Heart right ventricle (tissue), 16 donors: ENCODE results near the gene ROCK2. TPM values are rescaled to one million over a fixed set of nuclear protein-coding genes. Genes with fewer than 3 reads are reported as not detected.

Experiments used
- ATAC-seq, 8 donors: fragments of 200-7000 bp; cut with Tn5 transposase; one replicate each; pipeline ENCODE4 v1.9.1; 2020; ENCODE audit warnings: mild to moderate bottlenecking in 8 of 8, moderate library complexity in 8 of 8, moderate number of reproducible peaks in 1 of 8
- DNase-seq, 2 donors: peaks; one replicate each; pipeline ENCODE4 v3.0.0-alpha.2; 2020
- H3K27ac ChIP-seq, 10 donors: fragments of 200-600 bp; sonication (generic) in 2 of 10; one replicate each; pipeline versions ENCODE4 v1.5.0 to v1.8.0; 2020 to 2022; ENCODE audit warnings: mild to moderate bottlenecking in 3 of 10
- H3K27me3 ChIP-seq, 7 donors: fragments of 200-600 bp; one replicate each; pipeline ENCODE4 v1.8.0; 2021 to 2022; ENCODE audit warnings: mild to moderate bottlenecking in 2 of 7
- H3K36me3 ChIP-seq, 9 donors: fragments of 200-600 bp; sonication (generic) in 1 of 9; one replicate each; pipeline versions ENCODE4 v1.5.0 to v1.8.0; 2020 to 2022; ENCODE audit warnings: mild to moderate bottlenecking in 2 of 9
- H3K4me1 ChIP-seq, 9 donors: fragments of 200-600 bp; sonication (generic) in 1 of 9; one replicate each; pipeline versions ENCODE4 v1.5.0 to v1.8.0; 2020 to 2022; ENCODE audit warnings: mild to moderate bottlenecking in 4 of 9
- H3K4me3 ChIP-seq, 10 donors: fragments of 200-600 bp; sonication (generic) in 2 of 10; one replicate each; pipeline versions ENCODE4 v1.5.0 to v1.8.0; 2020 to 2022; ENCODE audit warnings: mild to moderate bottlenecking in 7 of 10, moderate library complexity in 2 of 10
- H3K9me3 ChIP-seq, 11 donors: fragments of 200-600 bp in 10 of 11; sonication (generic) in 2 of 11; one replicate each; pipeline versions ENCODE4 v1.5.0 to v1.8.0; 2013 to 2022; ENCODE audit warnings: mild to moderate bottlenecking in 2 of 11, control low read depth in 1 of 11, moderate library complexity in 1 of 11
- CTCF ChIP-seq, 9 donors: fragments of 200-600 bp; sonication (generic) in 2 of 9; IDR thresholded peaks; one replicate each; pipeline versions ENCODE4 v1.5.0 to v1.8.0; 2021 to 2022; ENCODE audit warnings: antibody characterized with exemption in 9 of 9, mild to moderate bottlenecking in 5 of 9, moderate library complexity in 1 of 9
- WGBS, 2 donors: extraction: QIAGEN DNeasy Blood & Tissue Kit; methylation state at CpG; one replicate each; pipeline ENCODE4 v1.1.7; 2013; ENCODE audit warnings: inconsistent platforms in 1 of 2; 5-methylcytosine and 5-hydroxymethylcytosine counted together
- intact Hi-C, 10 donors: fragments of 100-400 bp; cut with DNase I; formaldehyde crosslinking; loops; one replicate each; pipeline versions ENCODE4 v1.11.1 to v1.14.2; 2022
- polyA plus RNA-seq, 2 donors: library from polyadenylated mRNA; stranded (reverse); fragments of 200-250 nt; gene quantifications; one replicate each; pipeline ENCODE4 v1.2.3, GENCODE V29; 2013
- total RNA-seq, 10 donors: library from RNA; stranded (reverse); fragmentation: NEBNext Ultra II Directional in 3 of 10; extraction: Animal tissue kit (Norgen Biotek cat#: 25700) in 3 of 10; gene quantifications; one replicate each; pipeline versions ENCODE4 v1.2.1 to v1.2.4, GENCODE V29; 2021 to 2023
- donor health status: Arrhythmogenic right ventricular cardiomyopathy.
- donor health status: ischemic (EF 13 %, LVEDD 7.1; RV severe dilation, severe dysfunction).
- donor health status: healthy with polysubstance abuse.
- donor health status: DM: no; HTN: yes; CAD: no.
- donor health status: DM: no; HTN: no; CAD: no.
- donor health status: ischemic (EF 25% LVEDD 6.9; RV normal size, moderate dysfunction).
- donor health status: ischemic (EF 25% LVEDD 5.7; RV mildly dilated, moderate dysfunction).
- donor health status: healthy.
- donor health status: DM: yes; HTN: yes; CAD: no.
- donor health status: Ischemic cardiomyopathy.
- donor health status: ischemic (EF 35%, LVEDD 5.7; RV mildly dilated, moderate dysfunction).
- donor health status: nonischemic (EF 11% LVEDD 7.7; RV severe dilation, severe dysfunction).
- donor health status: DM: yes; HTN: yes; CAD: no.
- donor health status: PGD.
- donor health status: ischemic (EF 29% LVEDD 5.4; RV normal size, mild dysfunction).
- donor health status: nonischemic (EF 23%, LVEDD 6.1; RV moderate dilation, normal function).

ROCK2 gene
- total and polyA plus RNA-seq, 12 donors = 6.9 to 51.8 (median 36.5) TPM

DNA sequence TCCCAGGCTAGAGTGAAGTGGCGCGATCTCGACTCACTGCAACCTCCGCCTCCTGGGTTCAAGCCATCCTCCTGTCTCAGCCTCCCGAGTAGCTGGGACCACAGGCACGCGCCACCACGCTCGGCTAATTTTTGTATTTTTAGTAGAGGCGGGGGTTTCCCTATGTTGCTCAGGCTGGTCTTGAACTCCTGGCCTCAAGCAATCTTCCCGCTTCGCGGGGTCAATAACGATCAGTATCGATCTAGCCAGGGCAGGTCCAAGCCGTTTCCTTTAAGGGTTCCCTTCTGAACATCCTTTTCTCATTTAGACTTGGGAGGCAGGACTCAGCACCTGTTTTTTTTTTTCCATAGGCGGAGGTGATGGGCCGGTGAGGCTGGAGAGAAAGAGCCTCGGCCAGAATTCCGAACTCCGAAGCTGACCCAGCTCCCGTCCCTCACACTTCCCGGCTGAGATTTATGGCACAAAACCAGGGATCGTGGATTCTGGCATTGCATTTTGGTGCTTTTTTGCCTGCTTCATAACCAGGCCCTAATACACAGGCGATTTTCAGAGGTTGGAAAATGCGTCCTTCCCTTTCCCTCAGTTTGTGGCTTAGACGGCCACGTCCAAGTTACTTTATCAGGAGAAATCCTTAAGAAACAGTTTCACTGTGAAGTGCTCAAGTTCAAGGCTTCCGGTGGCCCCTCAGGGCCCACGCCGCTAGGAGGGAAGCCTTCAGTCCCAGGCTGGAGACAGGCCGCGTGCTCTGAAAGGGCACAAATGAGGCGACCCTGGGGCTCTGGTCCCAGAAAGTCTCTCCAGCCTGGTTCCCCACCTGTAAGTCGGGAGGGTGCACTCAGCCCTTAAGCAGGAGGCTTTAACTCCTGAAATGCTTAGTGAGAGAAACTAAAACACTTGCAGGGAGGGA lies 190.2 kb downstream of the ROCK2 start:
- WGBS, 2 donors = 55 to 58% methylated on average over 35 of the region's 35 CpGs
- intact Hi-C loops = loop anchor here in 1 of 10 donors (2.0 kb wide), 1 partner anchor 21 kb away; a partner anchor contains a TSS
- peak overlapping the region; percentile 64 to 98 (median 91) for H3K27ac ChIP-seq
- H3K9me3 ChIP-seq = no peaks in the 10 kb centered on the region
- peak in 1 of 2 donors; percentile 41 for DNase-seq
- ATAC-seq = peak; percentile 6 to 52 (median 20)
- no peaks in the 10 kb centered on the region for H3K36me3 ChIP-seq
- H3K4me3 ChIP-seq = peak overlapping the region; percentile 33 to 67 (median 55)
- no peaks in the 10 kb centered on the region for H3K27me3 ChIP-seq
- TF ChIP-seq CTCF (IDR thresholded peaks at IDR 0.05) = no peak
- H3K4me1 ChIP-seq = peaks cover 0 to 27% (median 19%) of the 10 kb centered on the region in 9 donors

DNA sequence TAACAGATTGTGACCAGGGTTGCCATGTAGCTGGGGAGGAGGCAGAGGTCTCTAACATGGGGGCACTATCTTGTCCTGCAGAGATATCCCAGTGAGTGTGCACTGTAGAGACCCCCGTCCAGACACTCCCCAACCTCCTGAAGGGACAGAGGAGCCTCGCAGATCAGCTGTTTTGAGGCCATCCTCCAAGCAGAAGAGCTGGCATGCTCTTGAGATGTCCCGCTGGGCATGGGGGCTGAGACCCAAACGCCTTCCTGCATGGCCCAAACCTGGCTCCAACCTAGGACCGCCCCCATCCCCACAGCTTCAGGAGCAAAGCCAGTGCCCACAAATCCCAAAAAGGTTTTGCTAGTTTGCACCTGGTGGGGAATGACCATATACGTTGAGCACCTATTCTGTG lies 191.8 kb downstream of the ROCK2 start:
- intact Hi-C loops = no loop called here
- no peaks in the 10 kb centered on the region for H3K9me3 ChIP-seq
- ATAC-seq = no peak
- TF ChIP-seq CTCF (IDR thresholded peaks at IDR 0.05) = no peak
- no peak overlapping the region for H3K27ac ChIP-seq
- H3K36me3 ChIP-seq = no peaks in the 10 kb centered on the region
- H3K27me3 ChIP-seq = no peaks in the 10 kb centered on the region
- no peak overlapping the region for H3K4me3 ChIP-seq
- no peak for DNase-seq
- 86 to 89% methylated on average over 6 of the region's 6 CpGs for WGBS, 2 donors
- H3K4me1 ChIP-seq = peaks cover 0 to 27% (median 19%) of the 10 kb centered on the region in 9 donors

GRCh38 chr2:11147263-11147662 lies 197.2 kb downstream of the ROCK2 start:
- no peaks in the 10 kb centered on the region for H3K36me3 ChIP-seq
- WGBS, 2 donors = 30 to 31% methylated on average over 3 of the region's 3 CpGs
- no peak overlapping the region for H3K27ac ChIP-seq
- no peak for ATAC-seq
- intact Hi-C loops = no loop called here
- no peaks in the 10 kb centered on the region for H3K4me1 ChIP-seq
- no peak overlapping the region for H3K4me3 ChIP-seq
- H3K9me3 ChIP-seq = peaks cover 0 to 8% (median 0%) of the 10 kb centered on the region in 11 donors
- TF ChIP-seq CTCF (IDR thresholded peaks at IDR 0.05) = no peak
- no peak for DNase-seq
- peaks cover 0 to 16% (median 4%) of the 10 kb centered on the region in 7 donors for H3K27me3 ChIP-seq

DNA sequence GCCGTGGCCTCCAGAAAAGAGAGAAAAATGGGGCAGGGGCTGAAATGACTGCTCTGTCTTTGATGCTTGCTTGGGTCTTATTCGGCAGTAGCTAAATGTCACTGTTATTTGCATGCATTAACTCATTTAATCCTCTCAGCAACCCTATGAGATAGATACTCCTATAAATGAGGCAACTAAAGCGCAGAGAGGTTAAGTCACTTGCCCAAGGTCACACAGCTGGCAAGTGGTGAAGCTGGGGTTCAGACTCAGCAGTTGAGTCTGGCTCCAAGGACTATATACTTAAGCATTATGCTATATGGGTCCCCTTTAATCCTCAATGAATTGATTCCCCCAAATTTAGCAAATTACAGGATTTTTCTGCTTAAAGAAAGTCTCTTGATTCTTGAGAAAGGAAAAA lies 198.4 kb downstream of the ROCK2 start:
- H3K27ac ChIP-seq = no peak overlapping the region
- 90 to 91% methylated on average over 3 of the region's 3 CpGs for WGBS, 2 donors
- no peaks in the 10 kb centered on the region for H3K4me1 ChIP-seq
- H3K36me3 ChIP-seq = no peaks in the 10 kb centered on the region
- intact Hi-C loops = no loop called here
- no peak overlapping the region for H3K4me3 ChIP-seq
- peaks cover 0 to 8% (median 0%) of the 10 kb centered on the region in 11 donors for H3K9me3 ChIP-seq
- TF ChIP-seq CTCF (IDR thresholded peaks at IDR 0.05) = no peak
- H3K27me3 ChIP-seq = peaks cover 0 to 21% (median 4%) of the 10 kb centered on the region in 7 donors
- ATAC-seq = no peak
- DNase-seq = no peak
